Activated CD4-positive, alpha-beta T cell treated with anti-CD3 and anti-CD28 coated beads, Interleukin-2, Interleukin-6, amounts not matched to agents 100 ng/mL and 50 ng/mL, durations not matched to agents 16 hours and 8 hours (primary cell): ENCODE data around the gene RNF38.
"Not testable (repeated sequence)": the region's sequence is repeated elsewhere in the genome, so short reads cannot be mapped to it uniquely, and the experiment has no call there.

ENCODE experiments used
- DNase-seq: peaks from one replicate; pipeline ENCODE4 v3.0.0-alpha.2; 2020

The RNF38 gene

DNA sequence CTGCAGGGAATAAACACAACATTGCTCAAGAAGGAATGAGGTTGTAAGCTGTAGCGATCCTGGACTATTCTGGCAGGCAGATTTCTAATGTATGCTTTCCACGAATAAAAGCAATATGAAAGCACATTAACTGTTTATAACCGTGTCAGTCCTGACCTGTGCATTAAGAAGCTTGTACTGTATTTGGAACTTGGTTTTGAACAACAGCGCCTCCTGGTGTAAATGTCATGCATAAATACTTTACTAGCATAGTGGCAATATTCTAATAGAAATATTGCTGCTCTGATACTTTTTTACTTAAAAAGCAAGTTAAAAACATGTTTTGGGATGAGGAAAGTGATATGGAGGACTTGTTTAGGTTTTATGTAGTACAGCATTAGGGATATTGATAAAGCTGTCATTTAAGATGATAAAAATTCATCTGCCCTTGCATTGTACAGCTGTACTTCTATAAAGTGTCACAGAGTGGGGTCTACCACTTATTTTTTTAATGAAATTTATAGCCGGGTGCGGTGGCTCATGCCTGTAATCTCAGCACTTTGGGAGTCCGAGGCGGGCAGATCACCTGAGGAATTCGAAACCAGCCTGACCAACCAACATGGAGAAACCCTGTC is 71.2 kb downstream of the RNF38 start:
- DNase-seq: peak; percentile 74

DNA sequence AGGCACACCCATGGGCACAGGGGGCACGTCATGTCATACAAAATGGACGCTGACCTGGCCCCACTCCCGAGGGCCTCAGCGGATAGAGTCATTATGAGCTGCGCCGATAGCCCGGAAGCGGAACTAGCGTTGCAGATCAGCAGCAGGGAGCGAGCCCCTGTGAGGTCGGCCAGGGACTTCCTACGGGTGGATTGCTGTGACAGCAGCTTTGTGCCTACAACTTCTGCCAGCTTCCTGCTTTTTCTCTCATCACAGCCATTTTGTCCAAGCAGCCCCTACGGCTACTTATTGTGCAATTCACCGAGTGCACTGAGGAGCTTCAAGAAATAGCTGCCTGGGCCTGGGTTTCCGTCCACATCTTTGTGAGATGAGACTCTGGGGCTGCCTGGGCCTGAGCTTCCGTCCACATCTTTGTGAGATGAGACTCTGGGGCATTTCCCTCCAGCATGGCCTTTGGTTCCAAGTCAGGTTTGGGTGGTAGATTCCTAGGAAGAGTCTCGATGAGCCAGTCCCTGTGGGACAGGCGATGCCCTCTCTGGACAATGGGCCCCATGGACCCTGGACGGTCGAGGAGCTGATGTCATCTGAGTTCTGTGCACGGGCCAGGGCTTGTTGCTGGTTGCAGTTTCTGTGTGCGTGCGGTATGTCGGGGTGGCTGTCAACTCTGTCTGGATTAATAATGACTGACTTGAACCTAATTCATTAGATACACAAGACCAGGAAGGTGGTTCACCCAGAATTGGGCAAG is 74.8 kb downstream of the RNF38 start:
- DNase-seq: no peak

- DNase-seq: peak; percentile 40
Observed at GRCh38 chr9:36323926-36324325, 76.1 kb downstream of the RNF38 start.

DNA sequence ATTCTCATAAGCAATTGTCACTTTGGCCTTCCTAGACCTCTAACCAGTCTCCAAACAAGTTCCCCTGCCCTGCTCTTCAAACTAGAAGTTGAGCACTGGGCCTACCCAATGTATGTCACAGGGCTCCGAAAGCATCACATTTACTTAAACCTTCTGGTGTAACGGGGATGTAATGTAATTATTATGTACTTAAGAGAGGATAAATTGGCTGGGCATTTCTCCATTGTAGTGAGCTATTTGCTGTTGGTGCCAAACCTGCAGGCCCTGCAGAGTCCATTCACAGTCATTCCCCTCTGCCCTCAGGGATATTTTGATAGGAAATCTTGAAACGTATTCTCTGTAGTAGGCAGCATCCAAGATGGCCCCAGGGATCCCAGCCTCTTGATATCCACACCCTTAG is 77.6 kb downstream of the RNF38 start:
- DNase-seq: no peak

DNA sequence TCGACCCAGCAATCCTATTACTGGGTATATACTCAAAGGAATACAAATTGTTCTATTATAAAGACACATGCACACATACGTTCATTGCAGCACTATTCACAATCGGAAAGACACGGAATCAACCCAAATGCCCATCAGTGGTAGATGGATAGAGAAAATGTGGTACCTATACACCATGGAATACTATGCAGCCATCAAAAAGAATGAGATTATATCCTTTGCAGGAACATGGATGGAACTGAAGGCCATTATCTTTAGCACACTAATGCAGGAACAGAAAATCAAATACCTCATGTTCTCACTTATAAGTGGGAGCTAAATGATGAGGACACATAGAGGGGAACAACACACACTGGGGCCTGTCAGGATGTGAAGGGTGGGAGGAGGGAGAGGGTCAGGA is 78.2 kb downstream of the RNF38 start:
- DNase-seq: not testable (repeated sequence)

DNA sequence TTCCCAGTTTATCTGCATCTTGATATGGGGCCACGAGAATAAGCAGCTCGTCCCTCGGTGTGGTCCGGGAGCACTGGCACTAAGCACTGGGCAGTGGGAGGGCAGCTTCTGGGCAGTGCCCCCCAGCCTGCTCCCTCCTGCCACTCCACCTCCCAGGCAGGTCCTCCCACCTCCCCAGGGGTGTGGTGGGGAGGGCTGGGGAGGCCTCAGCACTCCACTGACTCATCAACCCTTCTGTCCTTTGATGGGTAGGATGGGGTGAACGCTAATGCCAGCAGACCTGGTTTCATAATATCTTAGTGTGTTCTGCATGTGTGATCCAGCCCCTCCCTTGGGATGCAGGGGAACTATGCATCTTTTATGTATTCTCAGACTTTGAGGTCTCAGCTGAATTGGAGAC is 79.6 kb downstream of the RNF38 start:
- DNase-seq: no peak

GRCh38 chr9:36319806-36320205 is 80.3 kb downstream of the RNF38 start:
- no peak for DNase-seq

- no peak for DNase-seq
Observed at GRCh38 chr9:36319183-36319582, 80.9 kb downstream of the RNF38 start.

GRCh38 chr9:36318212-36318802 is 81.8 kb downstream of the RNF38 start:
- DNase-seq: no peak

- no peak for DNase-seq
Observed at GRCh38 chr9:36317766-36318165, 82.3 kb downstream of the RNF38 start.

DNA sequence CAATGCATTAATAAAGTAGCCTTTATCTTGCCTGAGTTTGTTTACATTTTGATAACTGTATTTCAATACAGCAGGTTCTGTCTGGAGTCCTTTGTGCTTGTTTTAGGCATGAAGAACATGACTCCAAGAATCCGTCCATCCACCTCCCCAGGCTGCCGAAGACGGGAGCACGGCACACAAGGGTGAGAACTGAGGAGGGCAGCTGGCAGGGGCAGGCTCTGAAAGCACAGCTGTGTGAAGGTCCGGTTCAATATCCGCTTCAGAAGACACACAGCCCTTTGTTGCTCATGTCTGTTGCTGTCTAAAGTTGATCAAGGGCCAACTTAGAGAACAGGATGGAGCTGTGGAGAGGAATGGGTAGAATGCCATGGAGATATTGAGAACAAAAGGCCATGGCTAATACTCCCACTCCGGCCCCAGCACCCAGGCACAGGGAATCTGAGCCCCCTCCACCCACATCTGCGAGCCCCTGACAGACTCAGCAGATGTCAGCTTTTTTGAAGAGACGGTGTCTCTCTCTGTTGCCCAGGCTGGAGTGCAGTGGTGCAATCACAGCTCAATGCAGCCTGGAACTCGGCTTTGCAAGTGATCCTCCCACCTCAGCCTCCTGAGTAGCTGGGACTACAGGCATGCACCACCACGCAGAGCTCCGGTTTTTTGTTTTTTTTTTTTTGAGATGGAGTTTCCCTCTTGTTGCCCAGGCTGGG is 83.3 kb downstream of the RNF38 start:
- DNase-seq: no peak

DNA sequence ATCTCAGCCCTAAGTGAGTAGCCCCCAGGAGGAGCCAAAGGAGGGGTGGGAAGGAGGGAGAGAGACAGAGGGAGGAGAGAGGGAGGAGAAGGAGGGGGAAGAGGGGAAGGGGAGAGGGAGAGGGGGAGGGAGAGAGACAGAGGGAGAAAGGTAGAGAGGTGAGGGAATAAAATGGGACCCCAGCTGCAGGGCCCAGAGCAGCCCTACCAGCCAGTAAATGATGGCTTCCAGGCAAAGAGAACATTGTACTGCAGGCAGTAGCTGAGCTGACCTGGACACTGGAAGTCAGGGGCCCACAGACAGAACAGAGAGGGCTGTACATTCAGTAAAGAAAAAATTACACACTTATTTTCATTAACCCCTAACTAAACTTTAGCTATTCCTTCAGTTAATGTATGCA is 84.0 kb downstream of the RNF38 start:
- no peak for DNase-seq

GRCh38 chr9:36315283-36315682 is 84.8 kb downstream of the RNF38 start:
- no peak for DNase-seq

GRCh38 chr9:36314740-36315139 is 85.3 kb downstream of the RNF38 start:
- DNase-seq: no peak

DNA sequence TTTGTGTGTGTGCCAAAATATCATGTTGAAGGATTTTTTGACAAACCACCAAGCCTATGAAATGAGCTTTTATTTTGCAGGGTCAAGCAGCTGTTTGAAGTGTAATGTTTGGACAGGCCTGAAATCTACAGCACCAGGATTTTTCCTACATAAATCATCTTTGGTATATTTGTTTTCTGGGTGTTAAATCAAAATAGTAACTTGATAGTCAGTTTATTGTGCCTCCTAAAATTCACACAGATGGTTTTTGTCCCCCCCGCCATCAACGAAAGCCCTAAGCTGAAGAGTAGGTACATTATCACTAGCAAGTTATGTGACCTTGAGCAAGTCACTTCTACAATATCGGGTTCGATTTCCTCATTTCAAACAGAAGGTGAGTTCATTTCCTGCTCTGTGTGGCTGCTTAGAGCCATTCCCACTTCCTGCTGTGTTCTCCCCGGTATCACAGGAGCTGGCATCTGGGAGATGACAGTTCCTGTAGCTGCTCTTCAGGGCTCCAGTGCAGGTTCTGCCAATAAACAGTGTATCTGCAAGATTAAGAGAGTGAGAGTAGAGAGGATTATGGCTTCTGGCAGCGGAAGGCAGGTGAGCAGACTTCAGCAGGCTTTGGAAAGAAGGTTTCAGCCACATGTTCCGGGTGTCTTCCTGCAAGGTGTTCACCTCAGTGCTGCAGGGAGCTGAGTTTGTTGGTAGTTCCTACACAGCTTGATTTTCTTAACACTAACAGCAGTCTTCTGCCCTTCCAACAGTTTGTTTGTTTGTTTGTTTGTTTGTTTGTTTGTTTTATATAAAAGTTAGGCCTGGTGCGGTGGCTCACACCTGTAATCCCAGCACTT is 93.4 kb downstream of the RNF38 start:
- peak; percentile 37 for DNase-seq

DNA sequence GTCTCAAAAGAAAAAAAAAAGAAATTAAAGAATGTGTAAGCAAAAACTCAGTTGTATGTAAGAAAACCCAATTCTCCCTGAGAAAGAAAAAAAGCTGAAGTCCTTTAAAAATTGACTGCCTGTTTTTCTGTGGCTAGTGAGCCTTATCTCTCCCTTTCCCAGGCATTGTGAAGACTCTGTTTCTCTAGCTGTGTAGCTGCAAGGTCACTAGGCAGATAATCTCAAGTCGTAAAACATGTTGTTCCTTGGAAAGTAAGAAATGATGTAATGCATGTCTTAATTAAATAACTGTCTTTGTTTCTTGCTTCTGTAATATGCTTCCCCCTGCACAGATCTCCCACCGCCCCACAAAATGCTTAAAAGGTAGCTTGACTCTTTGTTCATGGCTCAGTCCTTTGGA is 95.7 kb downstream of the RNF38 start:
- not testable (repeated sequence) for DNase-seq

- no peak for DNase-seq
Observed at GRCh38 chr9:36301227-36301626, 98.8 kb downstream of the RNF38 start.

- DNase-seq: no peak
Observed at GRCh38 chr9:36298566-36298965, 101.5 kb downstream of the RNF38 start.

DNA sequence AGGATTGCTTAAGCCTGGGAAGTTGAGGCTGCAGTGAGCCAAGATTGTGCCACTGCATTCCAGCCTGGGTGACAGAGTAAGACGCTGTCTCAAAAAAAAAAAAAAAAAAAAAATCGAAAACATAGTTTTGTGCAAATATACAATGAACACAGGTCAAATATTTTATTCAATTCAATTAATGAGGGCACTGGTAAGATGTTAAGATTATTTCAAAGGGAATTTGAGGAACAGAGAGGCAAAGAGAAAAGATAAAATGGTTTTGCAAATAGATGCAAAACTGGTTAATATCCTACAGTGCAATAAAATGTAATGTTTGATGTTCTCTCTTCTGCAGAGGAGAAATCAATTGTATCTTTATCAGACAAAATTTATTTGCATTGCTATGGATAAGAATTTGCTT is 102.3 kb downstream of the RNF38 start:
- DNase-seq: no peak

DNA sequence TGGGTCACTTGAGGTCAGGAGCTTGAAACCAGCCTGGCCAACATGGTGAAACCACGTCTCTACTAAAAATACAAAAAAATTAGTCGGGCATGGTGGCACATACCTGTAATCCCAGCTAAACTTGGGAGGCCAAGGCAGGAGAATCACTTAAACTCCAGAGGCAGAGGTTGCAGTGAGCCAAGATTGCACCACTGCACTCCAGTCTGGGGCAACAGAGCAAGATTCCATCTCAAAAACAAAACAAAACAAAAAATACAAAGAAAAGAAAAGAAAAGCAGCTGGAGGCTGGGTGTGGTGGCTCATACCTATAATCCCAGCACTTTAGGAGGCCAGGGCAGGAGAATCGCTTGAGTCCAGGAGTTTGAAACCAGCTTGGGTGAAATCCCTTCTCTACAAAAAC is 105.1 kb downstream of the RNF38 start:
- DNase-seq: not testable (repeated sequence)

GRCh38 chr9:36293918-36294317 is 106.2 kb downstream of the RNF38 start:
- DNase-seq: no peak

- DNase-seq: no peak
Observed at GRCh38 chr9:36293171-36293570, 106.9 kb downstream of the RNF38 start.

DNA sequence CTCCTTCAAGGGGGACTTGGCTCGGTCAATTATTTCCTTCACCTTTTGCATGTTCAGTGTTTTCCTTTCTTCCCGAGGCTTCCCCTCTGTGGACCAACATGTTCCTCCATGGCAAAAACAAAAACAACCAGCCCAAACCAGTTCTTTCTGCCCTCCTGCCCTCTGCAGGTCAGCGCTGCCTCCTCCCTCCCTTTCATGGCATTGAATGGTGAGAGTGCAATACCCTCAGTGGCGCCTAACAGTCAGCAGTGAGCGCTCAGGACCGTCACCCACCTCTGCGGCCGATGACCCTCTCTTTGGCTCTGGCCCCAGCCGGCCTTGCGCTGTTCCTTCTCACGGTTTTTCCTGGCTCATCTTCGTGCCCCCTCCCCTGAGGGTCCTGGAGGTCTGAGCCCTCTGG is 107.4 kb downstream of the RNF38 start:
- no peak for DNase-seq
